ENCODE data around the gene MYH11. TPM values are rescaled to one million over a fixed set of nuclear protein-coding genes. Genes with fewer than 3 reads are reported as not detected.
"Not testable (repeated sequence)": the region's sequence is repeated elsewhere in the genome, so short reads cannot be mapped to it uniquely, and the experiment has no call there.

MYH11 gene
- total RNA-seq, 1 experiment from 2014 or later: 0.03 TPM

- peak; percentile 87 for DNase-seq (ENCODE audit: low read depth)
These were observed 174.7 kb downstream of the MYH11 start for GRCh38 chr16:15682105-15682570.

GRCh38 chr16:15677447-15677846 is 179.4 kb downstream of the MYH11 start:
- DNase-seq (ENCODE audit: low read depth): no peak

- no peak for DNase-seq (ENCODE audit: low read depth)
These were observed 180.3 kb downstream of the MYH11 start for GRCh38 chr16:15676506-15676905.

GRCh38 chr16:15674571-15674970 is 182.3 kb downstream of the MYH11 start:
- no peak for DNase-seq (ENCODE audit: low read depth)

- DNase-seq (ENCODE audit: low read depth): peak; percentile 99
These were observed 184.2 kb downstream of the MYH11 start for GRCh38 chr16:15672514-15673167.

GRCh38 chr16:15672127-15672513 is 184.7 kb downstream of the MYH11 start:
- DNase-seq (ENCODE audit: low read depth): not testable (repeated sequence)

GRCh38 chr16:15671530-15672117 is 185.2 kb downstream of the MYH11 start:
- DNase-seq (ENCODE audit: low read depth): no peak

- DNase-seq (ENCODE audit: low read depth): no peak
These were observed 189.6 kb downstream of the MYH11 start for GRCh38 chr16:15667091-15667742.

GRCh38 chr16:15665107-15665506 is 191.7 kb downstream of the MYH11 start:
- DNase-seq (ENCODE audit: low read depth): no peak

- no peak for DNase-seq (ENCODE audit: low read depth)
These were observed 196.6 kb downstream of the MYH11 start for GRCh38 chr16:15660203-15660601.

- DNase-seq (ENCODE audit: low read depth): no peak
These were observed 198.3 kb downstream of the MYH11 start for GRCh38 chr16:15658556-15658955.

- DNase-seq (ENCODE audit: low read depth): no peak
These were observed 198.7 kb downstream of the MYH11 start for GRCh38 chr16:15658149-15658548.

GRCh38 chr16:15655561-15655960 is 201.3 kb downstream of the MYH11 start:
- not testable (repeated sequence) for DNase-seq (ENCODE audit: low read depth)

GRCh38 chr16:15654591-15654990 is 202.2 kb downstream of the MYH11 start:
- DNase-seq (ENCODE audit: low read depth): no peak

- no peak for DNase-seq (ENCODE audit: low read depth)
These were observed 203.6 kb downstream of the MYH11 start for GRCh38 chr16:15653227-15653626.

Small RNA genes lying within 50 kb of the gene (small RNA-seq; reads per million reads assigned to genes)
- not detected for gene RNU6-213P

Other genes with a start within 250 kb of the MYH11 start
- 5.2 and 9.9 TPM in 2 replicates for gene MARF1, start 213.9 kb downstream of the MYH11 start, total RNA-seq (2014; rRNA removed; shearing (Covaris generic))
- gene NDE1, start 206.8 kb downstream of the MYH11 start, total RNA-seq (2014; rRNA removed; shearing (Covaris generic)): 36.6 and 37.0 TPM in 2 replicates
- gene CEP20, start 31.6 kb upstream of the MYH11 start, total RNA-seq (2014; rRNA removed; shearing (Covaris generic)): 30.9 and 37.0 TPM in 2 replicates
- gene ABCC1, start 92.6 kb upstream of the MYH11 start, total RNA-seq (2014; rRNA removed; shearing (Covaris generic)): 10.4 and 13.3 TPM in 2 replicates